ENCODE data around the gene BCKDK. TPM values are rescaled to one million over a fixed set of nuclear protein-coding genes. Genes with fewer than 3 reads are reported as not detected.

Gene BCKDK
- total RNA-seq = 10 to 100 TPM; 37.9 to 53.4 (median 45.6) TPM

GRCh38 chr16:31108035-31108793 lies at the start of gene BCKDK:
Gene BCKDK (plus strand): TSS chr16:31108386. CDS start chr16:31109224, 838 bp downstream.
- Histone ChIP-seq H3K9me3 (no peaks in the 10 kb centered on the region), H3K4me1 (peaks cover 0 to 31% (median 15%) of the 10 kb centered on the region in 4 donors), H3K27ac (peak within 1 kb of the TSS; percentile 83 to 96 (median 96)), H3K27me3 (no peaks in the 10 kb centered on the region), H3K36me3 (peaks cover 0 to 40% (median 0%) of the 10 kb centered on the region in 3 donors), H3K4me3 (peak within 1 kb of the TSS; percentile 81 to 97 (median 90))
- DNase-seq (ENCODE audit: low spot score in 2 of 2) = peak in 1 of 2 donors; percentile 48
- no peak for TF ChIP-seq CTCF (IDR thresholded peaks at IDR 0.05)
- peak; percentile 62 to 64 for TF ChIP-seq POLR2A (IDR thresholded peaks at IDR 0.05)
- peak; percentile 34 to 75 for TF ChIP-seq EP300 (IDR thresholded peaks at IDR 0.05)
- WGBS, 2 donors = 7 to 8% methylated on average over 32 to 34 of the region's 68 CpGs

DNA sequence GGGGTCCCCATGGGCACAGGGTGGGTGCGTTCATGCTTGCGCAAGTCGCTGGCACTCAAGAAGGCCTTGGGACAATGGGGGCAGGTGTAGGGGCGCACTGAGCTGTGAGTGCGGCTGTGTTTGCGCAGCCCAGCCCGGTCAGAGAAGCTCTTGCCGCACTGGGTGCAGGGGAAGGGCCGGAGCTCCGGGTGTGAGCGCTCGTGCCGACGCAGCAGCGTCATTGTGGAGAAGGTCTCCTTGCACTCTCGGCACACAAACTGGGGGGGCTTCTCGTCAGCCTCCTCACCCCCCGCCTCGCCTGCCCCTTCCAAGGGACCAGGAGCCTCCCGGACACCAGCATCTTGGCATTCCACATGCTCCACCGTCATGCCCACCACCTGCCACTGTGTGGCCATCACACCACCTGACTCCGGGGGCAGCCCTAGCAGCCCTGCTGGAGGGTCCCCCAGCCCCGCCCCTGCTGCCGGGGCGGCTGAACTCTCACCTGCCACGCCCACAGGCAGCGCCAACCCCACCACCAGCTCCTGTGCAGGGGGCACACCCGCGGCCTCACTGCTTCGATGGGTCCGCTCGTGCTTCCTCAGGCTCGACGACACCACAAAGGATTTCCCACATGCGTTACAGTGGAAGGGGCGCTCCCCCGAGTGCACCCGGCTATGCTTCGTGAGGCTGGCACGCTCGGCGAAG lies 46.9 kb upstream of the BCKDK start:
- no peak for TF ChIP-seq EP300 (IDR thresholded peaks at IDR 0.05)
- TF ChIP-seq POLR2A (IDR thresholded peaks at IDR 0.05) = no peak
- no peak for TF ChIP-seq CTCF (IDR thresholded peaks at IDR 0.05)
- Histone ChIP-seq H3K9me3 (no peaks in the 10 kb centered on the region), H3K27me3 (no peaks in the 10 kb centered on the region), H3K4me1 (peaks cover 0 to 22% (median 6%) of the 10 kb centered on the region in 4 donors), H3K27ac (no peak overlapping the region), H3K36me3 (peaks cover 3 to 55% (median 14%) of the 10 kb centered on the region in 3 donors), H3K4me3 (no peak overlapping the region)
- no peak for DNase-seq (ENCODE audit: low spot score in 2 of 2)
- 93 to 95% methylated on average over 24 to 34 of the region's 42 CpGs for WGBS, 2 donors

GRCh38 chr16:31061813-31062440 lies 46.3 kb upstream of the BCKDK start:
- Histone ChIP-seq H3K9me3 (no peaks in the 10 kb centered on the region), H3K27me3 (no peaks in the 10 kb centered on the region), H3K4me3 (no peak overlapping the region), H3K4me1 (peaks cover 0 to 22% (median 6%) of the 10 kb centered on the region in 4 donors), H3K27ac (no peak overlapping the region), H3K36me3 (peaks cover 3 to 55% (median 14%) of the 10 kb centered on the region in 3 donors)
- no peak for DNase-seq (ENCODE audit: low spot score in 2 of 2)
- TF ChIP-seq EP300 (IDR thresholded peaks at IDR 0.05) (no peak), CTCF (IDR thresholded peaks at IDR 0.05) (no peak), POLR2A (IDR thresholded peaks at IDR 0.05) (no peak)
- WGBS, 2 donors = 96% methylated on average over 43 to 54 of the region's 54 CpGs

- Histone ChIP-seq H3K27me3 (no peaks in the 10 kb centered on the region), H3K36me3 (peaks cover 3 to 43% (median 14%) of the 10 kb centered on the region in 3 donors), H3K27ac (no peak overlapping the region), H3K4me1 (peaks cover 0 to 22% (median 6%) of the 10 kb centered on the region in 4 donors), H3K4me3 (no peak overlapping the region), H3K9me3 (no peaks in the 10 kb centered on the region)
- DNase-seq (ENCODE audit: low spot score in 2 of 2) = no peak
- WGBS, 2 donors = 96% methylated on average over 9 of the region's 9 CpGs
- TF ChIP-seq EP300 (IDR thresholded peaks at IDR 0.05) (no peak), CTCF (IDR thresholded peaks at IDR 0.05) (no peak), POLR2A (IDR thresholded peaks at IDR 0.05) (no peak)
These were observed 44.7 kb upstream of the BCKDK start for GRCh38 chr16:31063495-31063842.

Data from tibial nerve (tissue), 4 donors.